Ureter (tissue), 1 donor: ENCODE data around the gene D2HGDH. TPM values are rescaled to one million over a fixed set of nuclear protein-coding genes. Genes with fewer than 3 reads are reported as not detected.
"Not testable (repeated sequence)": the region's sequence is repeated elsewhere in the genome, so short reads cannot be mapped to it uniquely, and the experiment has no call there.

Experiments used
- DNase-seq: peaks from one replicate; pipeline ENCODE4 v3.0.0-alpha.2; 2020; ENCODE audit warnings: low spot score
- total RNA-seq: library from RNA; stranded (reverse); gene quantifications from one replicate; pipeline ENCODE4 v1.2.4, GENCODE V29; 2023
- donor health status: DM: yes; HTN: yes; CAD: no.

D2HGDH gene
- total RNA-seq, 1 donor from 2014 or later: 67.7 TPM

- no peak for DNase-seq
Measured at GRCh38 chr2:241808051-241808720, 73.8 kb downstream of the D2HGDH start.

- no peak for DNase-seq
Measured at GRCh38 chr2:241808721-241809382, 74.4 kb downstream of the D2HGDH start, which contains the start of gene NEU4. NEU4 (plus strand) TSS chr2:241809193; CDS start chr2:241814485, 5,292 bp downstream.

- no peak for DNase-seq
Measured at GRCh38 chr2:241809383-241810306, 75.2 kb downstream of the D2HGDH start.

DNA sequence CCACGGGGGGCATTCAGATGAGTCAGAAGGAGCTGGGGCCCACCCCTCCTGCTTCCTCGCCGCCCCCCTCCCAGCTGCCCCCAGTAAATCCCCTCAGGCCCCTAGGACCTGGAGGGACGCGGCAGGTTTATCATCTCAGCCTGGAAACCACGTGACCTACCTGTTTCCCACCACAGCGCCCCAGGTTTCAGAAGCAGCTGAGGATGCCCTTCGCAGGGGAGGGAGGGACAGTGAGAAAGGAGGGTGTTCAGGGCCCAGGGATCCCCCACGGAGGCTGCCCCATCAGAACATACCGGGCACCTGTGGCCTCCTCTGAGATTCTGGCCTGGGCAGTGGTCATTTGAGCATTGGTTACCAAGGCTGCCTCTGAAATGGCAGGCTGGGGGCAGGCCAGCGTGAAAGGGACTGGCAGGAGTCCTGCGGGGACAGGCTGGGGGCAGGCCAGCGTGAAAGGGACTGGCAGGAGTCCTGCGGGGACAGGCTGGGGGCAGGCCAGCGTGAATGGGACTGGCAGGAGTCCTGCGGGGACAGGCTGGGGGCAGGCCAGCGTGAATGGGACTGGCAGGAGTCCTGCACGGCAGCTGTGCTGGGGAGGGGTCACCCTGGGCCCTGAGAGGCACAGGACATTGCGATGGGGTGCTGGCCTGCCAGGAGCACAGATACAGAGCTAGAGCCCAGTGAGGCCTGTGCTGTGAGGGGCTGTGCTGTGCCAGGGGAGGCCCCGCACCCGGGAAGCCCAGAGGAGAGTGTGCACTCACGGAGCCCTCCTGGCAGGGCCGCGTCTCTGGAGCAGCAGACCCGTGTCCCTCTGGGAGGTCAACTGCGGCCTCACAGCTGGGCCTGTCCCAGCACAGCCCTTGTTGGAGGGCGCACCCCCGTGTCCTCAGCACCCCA is 76.1 kb downstream of the D2HGDH start:
- no peak for DNase-seq

- no peak for DNase-seq
Measured at GRCh38 chr2:241811201-241811951, 76.9 kb downstream of the D2HGDH start.

GRCh38 chr2:241811952-241812729 is 77.7 kb downstream of the D2HGDH start:
- DNase-seq: no peak

- DNase-seq: peak; percentile 42
Measured at GRCh38 chr2:241812730-241813643, 78.6 kb downstream of the D2HGDH start.

DNA sequence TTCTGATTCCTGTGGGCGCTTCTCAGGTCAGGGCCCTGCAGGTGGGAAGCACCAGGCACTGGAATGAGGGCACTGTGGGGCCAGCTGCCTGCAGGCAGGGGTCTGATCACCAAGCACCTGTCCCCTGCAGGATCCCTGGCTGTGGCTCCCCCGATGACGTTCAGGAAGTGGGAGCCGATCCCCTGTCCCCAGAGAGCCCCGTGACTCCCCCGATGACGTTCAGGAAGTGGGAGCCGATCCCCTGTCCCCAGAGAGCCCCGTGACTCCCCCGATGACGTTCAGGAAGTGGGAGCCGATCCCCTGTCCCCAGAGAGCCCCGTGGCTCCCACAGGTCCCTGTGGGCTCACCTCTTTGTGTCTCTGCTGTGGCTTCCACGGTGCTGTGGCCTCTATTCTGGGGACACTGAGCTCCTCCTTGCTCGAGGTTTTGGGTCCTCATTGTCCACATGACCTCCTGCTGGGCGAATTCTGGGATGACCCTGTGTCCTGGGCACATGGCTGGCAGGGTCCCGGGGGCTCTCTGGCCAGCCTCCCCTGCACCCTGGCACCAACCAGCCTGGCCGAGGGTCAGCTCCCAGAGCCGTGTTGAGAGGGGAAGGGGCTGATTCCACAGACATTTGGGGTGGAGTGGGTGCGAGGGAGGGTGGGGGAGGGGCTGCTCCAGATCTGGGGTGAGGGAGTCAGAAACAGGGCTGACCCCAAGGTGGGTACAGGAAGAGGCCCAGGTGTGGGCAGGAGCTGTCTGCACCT is 79.4 kb downstream of the D2HGDH start:
- DNase-seq: no peak

- DNase-seq: no peak
Measured at GRCh38 chr2:241814393-241814642, 79.9 kb downstream of the D2HGDH start.

GRCh38 chr2:241814643-241815476 is 80.4 kb downstream of the D2HGDH start:
- DNase-seq: peak; percentile 37

GRCh38 chr2:241815477-241816430 is 81.3 kb downstream of the D2HGDH start:
- peak; percentile 39 for DNase-seq

GRCh38 chr2:241816431-241817121 is 82.1 kb downstream of the D2HGDH start:
- DNase-seq: peak; percentile 41

- DNase-seq: peak; percentile 41
Measured at GRCh38 chr2:241817126-241817820, 82.8 kb downstream of the D2HGDH start.

GRCh38 chr2:241817821-241818215 is 83.4 kb downstream of the D2HGDH start:
- DNase-seq: not testable (repeated sequence)
